WTC11 (cell line): Measurements from ENCODE around the gene LCN15. TPM values are rescaled to one million over a fixed set of nuclear protein-coding genes. Genes with fewer than 3 reads are reported as not detected.

Experiments
- ATAC-seq: fragments of 200-7000 bp; cut with Tn5 transposase; 2 replicates; pipeline ENCODE4 v1.10.0; 2021; ENCODE audit warnings: mild to moderate bottlenecking, moderate library complexity
- CTCF ChIA-PET: fragments of 300-600 bp; sonication (Branson Sonifier 250); formaldehyde crosslinking; loops from one replicate; lab custom pipeline; 2021; ENCODE audit warnings: antibody characterized with exemption; lab: Charles Lee
- POLR2A ChIA-PET: fragments of 350-600 bp; sonication (Branson Sonifier 250); formaldehyde crosslinking; loops from one replicate; lab custom pipeline; 2021; ENCODE audit warnings: antibody characterized with exemption; lab: Charles Lee
- DNase-seq: peaks from one replicate; pipeline ENCODE4 v3.0.0; 2021; ENCODE audit warnings: low spot score
- H3K27ac Mint-ChIP-seq: 2 replicates; pipeline ENCODE4 v1.8.0; 2021; ENCODE audit warnings: mixed read lengths
- H3K27me3 Mint-ChIP-seq: 2 replicates; pipeline ENCODE4 v1.8.0; 2021; ENCODE audit warnings: low read depth, mild to moderate bottlenecking, moderate library complexity, mixed read lengths
- H3K36me3 Mint-ChIP-seq: 2 replicates; pipeline ENCODE4 v1.8.0; 2021; ENCODE audit warnings: mixed read lengths
- H3K4me1 Mint-ChIP-seq: 2 replicates; pipeline ENCODE4 v1.8.0; 2022; ENCODE audit warnings: mixed read lengths
- H3K4me3 Mint-ChIP-seq: 2 replicates; pipeline ENCODE4 v1.8.0; 2021; ENCODE audit warnings: mild to moderate bottlenecking, moderate library complexity, mixed read lengths
- H3K9me3 Mint-ChIP-seq: 2 replicates; pipeline ENCODE4 v1.8.0; 2021; ENCODE audit warnings: mixed read lengths
- ATF1 ChIP-seq: sonication (generic); formaldehyde crosslinking; IDR thresholded peaks from 2 replicates; pipeline ENCODE4 v1.8.1; 2023; ENCODE audit warnings: mild to moderate bottlenecking, moderate library complexity, missing genetic modification reagents
- CBFB ChIP-seq: sonication (generic); formaldehyde crosslinking; IDR thresholded peaks from 2 replicates; pipeline ENCODE4 v1.8.1; 2022; ENCODE audit warnings: mild to moderate bottlenecking, low read depth, missing genetic modification reagents
- CREM ChIP-seq: sonication (generic); formaldehyde crosslinking; IDR thresholded peaks from 2 replicates; pipeline ENCODE4 v1.8.1; 2022; ENCODE audit warnings: mild to moderate bottlenecking, missing genetic modification reagents, moderate library complexity
- E2F4 ChIP-seq: sonication (generic); formaldehyde crosslinking; IDR thresholded peaks from 2 replicates; pipeline ENCODE4 v1.8.1; 2022; ENCODE audit warnings: low read depth, mild to moderate bottlenecking, moderate library complexity, missing genetic modification reagents, borderline replicate concordance
- E2F5 ChIP-seq: sonication (generic); formaldehyde crosslinking; IDR thresholded peaks from 2 replicates; pipeline ENCODE4 v1.8.1; 2022; ENCODE audit warnings: mild to moderate bottlenecking, moderate library complexity, missing genetic modification reagents
- EMX1 ChIP-seq: fragments of 250-450 bp; sonication (Bioruptor Pico); IDR thresholded peaks from 2 replicates; pipeline ENCODE4 v1.8.0; 2021; ENCODE audit warnings: mild to moderate bottlenecking
- FOXJ3 ChIP-seq: sonication (generic); formaldehyde crosslinking; IDR thresholded peaks from 2 replicates; pipeline ENCODE4 v1.9.0; 2021; ENCODE audit warnings: missing genetic modification reagents, mild to moderate bottlenecking, borderline replicate concordance
- FOXK1 ChIP-seq: sonication (generic); formaldehyde crosslinking; IDR thresholded peaks from 2 replicates; pipeline ENCODE4 v1.8.0; 2022; ENCODE audit warnings: mild to moderate bottlenecking, moderate library complexity, missing genetic modification reagents
- GABPB1 ChIP-seq: sonication (generic); formaldehyde crosslinking; IDR thresholded peaks from 2 replicates; pipeline ENCODE4 v1.8.1; 2023; ENCODE audit warnings: mild to moderate bottlenecking, missing genetic modification reagents
- HMGA2 ChIP-seq: fragments of 250-450 bp; sonication (Bioruptor Pico); IDR thresholded peaks from 2 replicates; pipeline ENCODE4 v1.4.0; 2021; ENCODE audit warnings: mild to moderate bottlenecking, moderate library complexity
- IRF1 ChIP-seq: sonication (generic); formaldehyde crosslinking; IDR thresholded peaks from 2 replicates; pipeline ENCODE4 v1.8.0; 2023; ENCODE audit warnings: missing genetic modification reagents
- JAZF1 ChIP-seq: fragments of 250-450 bp; sonication (Bioruptor Pico); IDR thresholded peaks from 2 replicates; pipeline ENCODE4 v1.9.0; 2021; ENCODE audit warnings: moderate library complexity, mild to moderate bottlenecking, inconsistent platforms
- JUN ChIP-seq: sonication (generic); formaldehyde crosslinking; IDR thresholded peaks from 2 replicates; pipeline ENCODE4 v1.8.0; 2023; ENCODE audit warnings: mild to moderate bottlenecking, missing genetic modification reagents
- KAT7 ChIP-seq: sonication (generic); formaldehyde crosslinking; IDR thresholded peaks from 2 replicates; pipeline ENCODE4 v1.8.1; 2023; ENCODE audit warnings: missing genetic modification reagents, mild to moderate bottlenecking, borderline replicate concordance
- NFE2L1 ChIP-seq: sonication (generic); formaldehyde crosslinking; IDR thresholded peaks from 2 replicates; pipeline ENCODE4 v1.8.1; 2023; ENCODE audit warnings: missing genetic modification reagents
- SMAD3 ChIP-seq: sonication (generic); formaldehyde crosslinking; IDR thresholded peaks from 2 replicates; pipeline ENCODE4 v1.8.0; 2022; ENCODE audit warnings: missing genetic modification reagents, mild to moderate bottlenecking, borderline replicate concordance
- TCF7 ChIP-seq: sonication (generic); formaldehyde crosslinking; IDR thresholded peaks from 2 replicates; pipeline ENCODE4 v1.8.0; 2022; ENCODE audit warnings: mild to moderate bottlenecking, low read depth, missing genetic modification reagents, moderate library complexity
- USF2 ChIP-seq: sonication (generic); formaldehyde crosslinking; IDR thresholded peaks from 2 replicates; pipeline ENCODE4 v1.8.1; 2023; ENCODE audit warnings: mild to moderate bottlenecking, missing genetic modification reagents, moderate library complexity
- ZNF121 ChIP-seq: sonication (generic); formaldehyde crosslinking; IDR thresholded peaks from 2 replicates; pipeline ENCODE4 v1.8.0; 2023; ENCODE audit warnings: missing genetic modification reagents
- ZNF138 ChIP-seq: sonication (generic); formaldehyde crosslinking; conservative IDR thresholded peaks from 2 replicates; pipeline ENCODE4 v1.8.1; 2022; ENCODE audit warnings: mild to moderate bottlenecking, moderate library complexity, missing genetic modification reagents
- ZNF263 ChIP-seq: sonication (generic); formaldehyde crosslinking; IDR thresholded peaks from 2 replicates; pipeline ENCODE4 v1.8.1; 2022; ENCODE audit warnings: low read depth, mild to moderate bottlenecking, moderate library complexity, missing genetic modification reagents
- ZNF423 ChIP-seq: fragments of 250-450 bp; sonication (Bioruptor Pico); IDR thresholded peaks from 2 replicates; pipeline ENCODE4 v2.1.2; 2022; ENCODE audit warnings: mild to moderate bottlenecking, moderate library complexity
- total RNA-seq: library from RNA; stranded (reverse); gene quantifications from 3 replicates; pipeline ENCODE4 v1.2.3, GENCODE V29; 2021
- TF ChIP-seq, protein P1 (sequence below): sonication (generic); formaldehyde crosslinking; IDR thresholded peaks from 2 replicates; pipeline ENCODE4 v1.8.1; 2023; ENCODE audit warnings: mild to moderate bottlenecking, missing genetic modification reagents, moderate library complexity
- TF ChIP-seq, protein P2 (sequence below): fragments of 250-450 bp; sonication (Bioruptor Pico); IDR thresholded peaks from 2 replicates; pipeline ENCODE4 v2.1.2; 2022; ENCODE audit warnings: mild to moderate bottlenecking, moderate library complexity

The LCN15 gene
- total RNA-seq, 1 experiment from 2014 or later: 0.52 TPM

DNA sequence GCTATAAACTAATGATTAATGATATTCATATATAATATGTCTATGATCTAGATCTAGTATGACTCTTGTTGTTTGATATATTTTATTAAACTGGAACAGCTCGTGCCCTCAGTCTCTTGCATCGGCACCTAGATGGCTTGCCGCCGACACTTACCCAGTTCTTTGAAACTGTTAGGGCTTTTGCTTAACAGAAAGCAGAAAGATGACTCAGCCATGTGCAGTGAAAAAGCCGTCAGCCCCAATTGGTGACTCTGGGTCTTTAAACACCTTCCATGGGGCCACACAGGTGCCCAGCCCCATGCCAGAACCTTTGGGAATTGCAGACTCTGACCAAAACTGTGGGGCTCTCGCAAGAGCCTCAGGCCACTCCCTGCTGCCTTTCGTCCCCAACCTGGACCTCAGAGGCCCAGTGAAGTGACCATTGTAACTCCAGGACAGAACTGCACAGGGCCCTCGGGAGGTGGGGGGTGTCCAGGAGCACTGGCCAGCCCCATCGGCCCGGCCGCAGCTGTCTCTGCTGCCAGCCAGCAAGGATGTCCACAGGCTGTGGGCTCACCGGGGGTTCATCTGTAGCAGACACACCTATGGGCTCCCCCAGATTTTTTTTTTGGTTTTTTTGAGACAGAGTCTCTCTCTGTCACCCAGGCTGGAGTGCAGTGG is 29.4 kb downstream of the LCN15 start (continued):
- no peak for TF ChIP-seq CREM (CRISPR knock-in tag)
- TF ChIP-seq, protein P1, sequence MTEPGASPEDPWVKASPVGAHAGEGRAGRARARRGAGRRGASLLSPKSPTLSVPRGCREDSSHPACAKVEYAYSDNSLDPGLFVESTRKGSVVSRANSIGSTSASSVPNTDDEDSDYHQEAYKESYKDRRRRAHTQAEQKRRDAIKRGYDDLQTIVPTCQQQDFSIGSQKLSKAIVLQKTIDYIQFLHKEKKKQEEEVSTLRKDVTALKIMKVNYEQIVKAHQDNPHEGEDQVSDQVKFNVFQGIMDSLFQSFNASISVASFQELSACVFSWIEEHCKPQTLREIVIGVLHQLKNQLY (CRISPR knock-in tag): no peak
- TF ChIP-seq SMAD3: no peak
- TF ChIP-seq ZNF423 (CRISPR knock-in tag): no peak
- TF ChIP-seq JAZF1: no peak

DNA sequence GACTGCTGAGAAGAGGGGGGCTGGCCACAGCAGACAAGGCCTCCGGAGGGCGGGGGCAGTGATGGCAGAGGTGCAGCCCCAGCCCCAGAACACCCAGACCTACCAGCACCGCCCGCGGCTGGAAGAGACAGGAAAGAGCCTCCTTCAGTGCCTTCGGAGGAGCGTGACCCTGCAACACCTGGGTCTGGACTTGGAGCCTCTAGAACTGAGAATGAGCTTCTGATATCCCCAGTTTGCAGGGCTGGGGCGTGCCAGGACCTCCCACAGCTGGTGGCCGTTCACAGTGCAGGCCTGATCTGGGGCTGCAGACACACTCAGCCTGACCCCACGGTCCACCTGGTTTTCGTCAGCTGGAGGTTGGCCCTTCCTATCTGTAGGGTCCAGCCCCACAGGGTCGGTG is 30.7 kb downstream of the LCN15 start:
- ATAC-seq: no peak
- Mint-ChIP-seq H3K9me3 (peaks cover 1% of the 10 kb centered on the region; the same call in 1 of the 2 replicates), H3K4me1 (peaks cover 4% of the 10 kb centered on the region; the same call in 1 of the 2 replicates)
- TF ChIP-seq ZNF138 (no peak), GABPB1 (CRISPR knock-in tag) (no peak), EMX1 (CRISPR knock-in tag) (no peak), ZNF121 (CRISPR knock-in tag) (no peak), KAT7 (CRISPR knock-in tag) (no peak), ZNF263 (no peak), IRF1 (CRISPR knock-in tag) (no peak), CBFB (CRISPR knock-in tag) (no peak), USF2 (CRISPR knock-in tag) (no peak), HMGA2 (CRISPR knock-in tag) (no peak), FOXJ3 (no peak), E2F4 (CRISPR knock-in tag) (no peak), NFE2L1 (CRISPR knock-in tag) (no peak), JUN (CRISPR knock-in tag) (no peak), ATF1 (CRISPR knock-in tag) (no peak), FOXK1 (CRISPR knock-in tag) (no peak), E2F5 (CRISPR knock-in tag) (no peak), TCF7 (no peak)
- TF ChIP-seq, protein P1 (CRISPR knock-in tag): no peak
- TF ChIP-seq, protein P2, sequence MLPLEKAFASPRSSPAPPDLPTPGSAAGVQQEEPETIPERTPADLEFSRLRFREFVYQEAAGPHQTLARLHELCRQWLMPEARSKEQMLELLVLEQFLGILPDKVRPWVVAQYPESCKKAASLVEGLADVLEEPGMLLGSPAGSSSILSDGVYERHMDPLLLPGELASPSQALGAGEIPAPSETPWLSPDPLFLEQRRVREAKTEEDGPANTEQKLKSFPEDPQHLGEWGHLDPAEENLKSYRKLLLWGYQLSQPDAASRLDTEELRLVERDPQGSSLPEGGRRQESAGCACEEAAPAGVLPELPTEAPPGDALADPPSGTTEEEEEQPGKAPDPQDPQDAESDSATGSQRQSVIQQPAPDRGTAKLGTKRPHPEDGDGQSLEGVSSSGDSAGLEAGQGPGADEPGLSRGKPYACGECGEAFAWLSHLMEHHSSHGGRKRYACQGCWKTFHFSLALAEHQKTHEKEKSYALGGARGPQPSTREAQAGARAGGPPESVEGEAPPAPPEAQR (CRISPR knock-in tag): no peak
- TF ChIP-seq, all 79 proteins: peak for 0
- no peaks in the 10 kb centered on the region for H3K27me3 Mint-ChIP-seq
- no peak overlapping the region for H3K4me3 Mint-ChIP-seq
- ChIA-PET POLR2A (interaction anchor here (0.7 kb wide), 1 partner anchor 436 kb away, joined by 3 read pairs; no protein-coding TSS in a partner anchor), CTCF (interaction anchor here (0.7 kb wide), 1 partner anchor 24 kb away, joined by 3 read pairs; the partner anchor contains the start of gene LCN8)
- no peak for DNase-seq
- no peak overlapping the region for H3K27ac Mint-ChIP-seq
- H3K36me3 Mint-ChIP-seq: no peaks in the 10 kb centered on the region
